Prostate gland (tissue), 2 donors: ENCODE results near the gene FABP1.

Experiments
- CTCF ChIP-seq, 4 experiments: fragments of 200-600 bp in 2 of 4; fragments of 450-650 bp in 2 of 4; sonication (generic) in 2 of 4; IDR thresholded peaks; 1 replicate in 3 of 4; 2 replicates in 1 of 4; pipeline ENCODE4 v1.5.1; 2016 to 2019; ENCODE audit warnings: antibody characterized with exemption in 4 of 4, mild to moderate bottlenecking in 2 of 4, moderate library complexity in 2 of 4
- POLR2A ChIP-seq: fragments of 450-650 bp; IDR thresholded peaks from one replicate; pipeline ENCODE4 v1.6.1; 2016; ENCODE audit warnings: antibody characterized with exemption, mild to moderate bottlenecking
- POLR2AphosphoS5 ChIP-seq: sonication (generic); formaldehyde crosslinking; IDR thresholded peaks from one replicate; pipeline ENCODE4 v1.6.1; 2017; ENCODE audit warnings: antibody characterized with exemption

DNA sequence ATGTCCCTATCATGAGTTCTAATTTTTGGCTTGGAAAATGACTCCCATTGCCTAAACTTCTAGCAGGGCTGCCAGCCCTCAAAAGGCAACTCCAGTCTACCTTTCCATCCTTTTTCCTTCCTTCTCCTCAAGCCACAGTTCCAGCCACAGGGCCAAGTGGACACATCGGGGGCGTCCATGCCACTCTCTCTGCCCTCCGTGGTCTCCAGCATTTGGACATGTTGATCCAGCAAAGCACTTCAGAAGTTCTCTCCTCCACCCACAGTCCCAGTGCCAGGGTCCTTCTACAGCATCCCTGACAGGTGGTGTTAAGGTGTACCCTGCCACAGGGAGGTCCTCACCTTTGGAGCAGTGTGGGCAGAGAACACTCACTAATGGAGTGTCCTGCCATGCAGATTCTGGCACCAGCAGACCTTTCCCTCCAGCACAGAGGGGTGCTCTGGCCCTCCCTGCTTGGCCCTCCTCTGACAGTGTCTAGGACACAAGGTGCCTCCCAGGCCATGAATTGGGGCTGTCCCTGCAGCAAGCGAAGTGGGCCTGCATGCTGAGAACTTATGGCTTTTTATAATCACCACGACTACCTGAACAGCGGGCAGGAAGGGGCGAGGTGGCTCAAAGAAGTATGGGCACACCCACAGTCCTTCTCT, 1.6 kb upstream of the FABP1 start:
- TF ChIP-seq CTCF (IDR thresholded peaks at IDR 0.05) = no peak
- no peak for TF ChIP-seq POLR2A
- no peak for TF ChIP-seq POLR2AphosphoS5
